Osteoblast (primary cell): ENCODE measurements around the gene CCDC86. TPM values are rescaled to one million over a fixed set of nuclear protein-coding genes. Genes with fewer than 3 reads are reported as not detected.

Source experiments
- DNase-seq: peaks from one replicate; pipeline ENCODE4 v3.0.0; 2011; ENCODE audit warnings: low spot score, mixed read lengths; ENCODE audit not compliant: insufficient read length; ENCODE audit errors: missing footprints
- H2AFZ ChIP-seq: 2 replicates; pipeline ENCODE4 v1.6.0; 2011; ENCODE audit warnings: mild to moderate bottlenecking, low read length
- H3K27ac ChIP-seq: 2 replicates; pipeline ENCODE4 v1.5.1; 2011; ENCODE audit warnings: mild to moderate bottlenecking, low read depth, low read length, moderate library complexity
- H3K27me3 ChIP-seq: 2 replicates; pipeline ENCODE4 v1.6.0; 2012; ENCODE audit warnings: mild to moderate bottlenecking, control low read depth, inconsistent platforms, low read length, moderate library complexity; ENCODE audit not compliant: insufficient read depth
- H3K36me3 ChIP-seq: 2 replicates; pipeline ENCODE4 v1.5.1; 2011; ENCODE audit warnings: mild to moderate bottlenecking, low read length, control low read depth, moderate library complexity; ENCODE audit not compliant: insufficient read depth
- H3K4me1 ChIP-seq: 2 replicates; pipeline ENCODE4 v1.5.1; 2011; ENCODE audit warnings: mild to moderate bottlenecking, low read length, control low read depth, moderate library complexity; ENCODE audit not compliant: insufficient read depth
- H3K4me2 ChIP-seq: 2 replicates; pipeline ENCODE4 v1.6.0; 2011; ENCODE audit warnings: mild to moderate bottlenecking, low read length; ENCODE audit not compliant: insufficient read depth
- H3K4me3 ChIP-seq: fragments of 200-600 bp; sonication (generic); 3 replicates; pipeline ENCODE4 v1.5.1; 2012; ENCODE audit warnings: mild to moderate bottlenecking, low read length, inconsistent platforms; ENCODE audit not compliant: insufficient read depth
- H3K79me2 ChIP-seq: 2 replicates; pipeline ENCODE4 v1.6.0; 2012; ENCODE audit warnings: mild to moderate bottlenecking, low read length, control low read depth, inconsistent platforms; ENCODE audit not compliant: insufficient read depth
- H3K9me3 ChIP-seq: 2 replicates; pipeline ENCODE4 v1.5.1; 2011; ENCODE audit warnings: low read depth, low read length, control low read depth
- H4K20me1 ChIP-seq: 2 replicates; pipeline ENCODE4 v1.6.0; 2012; ENCODE audit warnings: mild to moderate bottlenecking, low read length, control low read depth; ENCODE audit not compliant: insufficient read depth
- total RNA-seq: library from RNA; depleted of rRNA; stranded (reverse); fragments of >200 nt; gene quantifications from 2 replicates; pipeline ENCODE4 v1.2.3, GENCODE V29; 2012
- TF ChIP-seq, protein P1 (sequence below): IDR thresholded peaks from 2 replicates; pipeline ENCODE4 v1.5.1; 2011; ENCODE audit warnings: mild to moderate bottlenecking, low read depth, low read length, moderate library complexity; ENCODE audit errors: extremely low read depth

The CCDC86 gene
- total RNA-seq, 1 donor, result 6.2 TPM

DNA sequence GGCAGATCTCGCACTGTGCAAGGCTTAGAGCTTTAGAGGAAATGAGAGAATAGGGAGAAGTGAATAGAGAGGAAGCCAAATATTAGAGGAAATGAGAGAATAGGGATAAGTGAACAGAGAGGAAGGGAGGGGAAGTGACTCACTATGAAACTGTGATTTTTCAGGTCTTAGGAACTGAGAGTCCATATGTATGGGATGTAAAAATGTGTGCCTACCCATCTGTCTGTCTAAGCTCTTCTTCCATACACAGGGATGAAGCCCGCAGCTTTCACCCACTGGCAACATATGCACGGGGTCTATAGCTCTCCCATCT lies 6.4 kb upstream of the CCDC86 start:
- Histone ChIP-seq H3K27me3 (peaks cover 30% of the 10 kb centered on the region), H3K9me3 (no peaks in the 10 kb centered on the region), H3K36me3 (no peaks in the 10 kb centered on the region), H3K27ac (no peak overlapping the region), H3K4me2 (no peak overlapping the region), H4K20me1 (peaks cover 6% of the 10 kb centered on the region), H2AFZ (no peak overlapping the region), H3K4me1 (peaks cover 9% of the 10 kb centered on the region), H3K79me2 (no peaks in the 10 kb centered on the region), H3K4me3 (no peak overlapping the region)
- peak; percentile 27 for DNase-seq
- TF ChIP-seq, protein P1, sequence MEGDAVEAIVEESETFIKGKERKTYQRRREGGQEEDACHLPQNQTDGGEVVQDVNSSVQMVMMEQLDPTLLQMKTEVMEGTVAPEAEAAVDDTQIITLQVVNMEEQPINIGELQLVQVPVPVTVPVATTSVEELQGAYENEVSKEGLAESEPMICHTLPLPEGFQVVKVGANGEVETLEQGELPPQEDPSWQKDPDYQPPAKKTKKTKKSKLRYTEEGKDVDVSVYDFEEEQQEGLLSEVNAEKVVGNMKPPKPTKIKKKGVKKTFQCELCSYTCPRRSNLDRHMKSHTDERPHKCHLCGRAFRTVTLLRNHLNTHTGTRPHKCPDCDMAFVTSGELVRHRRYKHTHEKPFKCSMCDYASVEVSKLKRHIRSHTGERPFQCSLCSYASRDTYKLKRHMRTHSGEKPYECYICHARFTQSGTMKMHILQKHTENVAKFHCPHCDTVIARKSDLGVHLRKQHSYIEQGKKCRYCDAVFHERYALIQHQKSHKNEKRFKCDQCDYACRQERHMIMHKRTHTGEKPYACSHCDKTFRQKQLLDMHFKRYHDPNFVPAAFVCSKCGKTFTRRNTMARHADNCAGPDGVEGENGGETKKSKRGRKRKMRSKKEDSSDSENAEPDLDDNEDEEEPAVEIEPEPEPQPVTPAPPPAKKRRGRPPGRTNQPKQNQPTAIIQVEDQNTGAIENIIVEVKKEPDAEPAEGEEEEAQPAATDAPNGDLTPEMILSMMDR, result no peak

DNA sequence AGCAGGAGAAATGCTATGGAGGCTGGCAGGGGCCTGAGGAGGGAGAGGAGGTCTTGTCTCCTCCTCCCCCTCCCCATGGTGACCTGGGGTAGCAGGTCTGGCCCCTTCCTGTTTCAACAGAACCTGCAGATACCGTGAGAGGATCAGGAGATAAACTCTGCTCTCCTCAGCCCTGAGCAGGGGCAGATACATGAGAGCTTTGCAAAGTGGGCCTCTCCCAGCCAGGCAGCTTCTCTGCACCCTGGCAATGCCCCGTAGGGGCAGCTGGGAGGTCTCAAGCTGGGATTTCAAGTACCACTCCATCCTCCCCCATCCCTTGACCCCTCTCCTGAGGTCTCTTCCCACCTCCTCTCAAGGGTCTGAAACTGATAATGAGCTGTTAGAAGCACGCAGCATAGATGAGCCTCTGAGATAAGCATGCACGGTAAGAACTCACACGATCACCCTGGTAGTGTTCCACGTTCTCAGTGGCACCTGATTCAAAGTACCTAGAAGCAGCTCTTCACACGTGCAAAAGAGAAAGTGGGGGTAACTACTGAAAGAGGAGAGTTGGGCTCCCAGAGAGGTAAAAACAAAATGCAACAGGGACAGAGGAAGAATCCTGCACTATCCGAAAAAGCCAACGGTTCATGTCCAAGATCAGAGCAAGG lies 4.9 kb upstream of the CCDC86 start:
- H3K9me3 ChIP-seq, result no peaks in the 10 kb centered on the region
- H3K36me3 ChIP-seq, result no peaks in the 10 kb centered on the region
- H3K27me3 ChIP-seq, result peaks cover 27% of the 10 kb centered on the region
- no peak overlapping the region for H2AFZ ChIP-seq
- peaks cover 17% of the 10 kb centered on the region for H3K4me1 ChIP-seq
- TF ChIP-seq, protein P1, result no peak
- no peak overlapping the region for H3K27ac ChIP-seq
- H3K4me2 ChIP-seq, result no peak overlapping the region
- peak; percentile 15 for DNase-seq
- H3K79me2 ChIP-seq, result peaks cover under 1% of the 10 kb centered on the region
- H4K20me1 ChIP-seq, result peaks cover 6% of the 10 kb centered on the region
- no peak overlapping the region for H3K4me3 ChIP-seq

DNA sequence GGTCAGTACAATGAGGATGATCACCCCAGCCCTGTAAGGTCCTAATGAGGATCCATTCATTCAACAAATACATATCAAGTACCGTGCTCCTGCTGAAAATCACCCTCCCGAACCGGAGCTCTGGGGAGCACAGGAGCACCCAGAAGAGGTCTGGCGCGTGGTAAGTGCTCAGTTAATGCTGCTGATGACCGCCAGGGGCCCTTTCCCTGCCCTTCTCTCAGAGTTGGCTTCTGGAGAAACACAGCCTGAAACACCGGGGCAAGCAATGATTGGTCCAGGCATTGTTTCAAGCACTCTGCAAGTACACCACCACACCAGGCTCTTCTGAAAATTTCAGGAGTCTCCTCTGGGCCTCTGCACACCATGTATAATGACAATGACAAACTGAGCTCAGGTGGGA lies 3.8 kb upstream of the CCDC86 start:
- no peaks in the 10 kb centered on the region for H3K36me3 ChIP-seq
- no peaks in the 10 kb centered on the region for H3K9me3 ChIP-seq
- H2AFZ ChIP-seq, result no peak overlapping the region
- H3K27me3 ChIP-seq, result peaks cover 16% of the 10 kb centered on the region
- no peak for DNase-seq
- H3K79me2 ChIP-seq, result peaks cover 12% of the 10 kb centered on the region
- TF ChIP-seq, protein P1, result peak; percentile 25
- H4K20me1 ChIP-seq, result peaks cover 4% of the 10 kb centered on the region
- H3K4me1 ChIP-seq, result peaks cover 24% of the 10 kb centered on the region
- H3K4me2 ChIP-seq, result no peak overlapping the region
- H3K4me3 ChIP-seq, result no peak overlapping the region
- H3K27ac ChIP-seq, result no peak overlapping the region

DNA sequence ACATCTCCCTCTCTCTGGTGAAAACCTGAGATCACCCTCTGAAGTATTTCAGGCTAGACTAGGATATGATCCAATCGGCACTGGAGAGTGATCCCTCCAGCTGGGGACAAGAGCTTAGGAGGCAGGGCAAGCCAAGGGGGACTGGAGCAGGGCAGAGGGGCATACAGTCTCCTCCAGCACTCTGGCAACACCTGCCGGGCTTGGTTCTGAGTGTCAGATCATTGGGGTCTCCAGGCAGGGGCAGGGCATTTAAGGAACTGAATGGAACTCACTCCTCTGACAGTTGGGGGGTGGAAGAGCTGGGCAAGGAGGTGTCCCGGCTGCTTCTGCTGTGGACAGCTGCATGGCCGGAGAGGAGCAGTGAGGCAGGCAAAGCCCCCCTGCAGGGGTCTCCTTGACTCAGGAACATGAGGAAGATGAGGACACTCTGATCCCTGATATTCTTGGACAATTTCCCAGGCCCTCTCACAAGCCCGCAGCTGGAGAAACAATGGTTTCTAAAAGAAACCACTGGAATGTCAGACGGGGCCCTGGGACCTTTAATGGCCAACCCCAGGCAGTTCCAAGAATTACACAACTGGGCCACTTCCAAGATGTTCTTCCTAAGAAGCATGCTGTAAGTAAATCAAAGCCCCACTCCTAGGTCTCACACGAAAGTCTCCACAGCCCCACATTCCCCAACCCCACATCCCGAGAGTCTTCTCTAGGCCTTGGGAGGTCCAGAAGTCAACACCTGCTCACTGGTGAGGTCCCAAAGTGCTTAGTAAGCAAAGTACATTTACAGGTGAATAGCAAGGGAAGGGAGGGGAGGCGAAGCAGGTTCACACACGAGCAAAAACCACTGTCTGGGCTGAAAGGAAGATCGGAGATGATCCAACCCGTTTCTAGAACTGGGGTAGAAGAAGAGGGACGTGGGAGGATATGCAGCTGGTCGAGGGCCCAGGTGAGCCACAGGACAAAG lies 1.2 kb upstream of the CCDC86 start:
- Histone ChIP-seq H3K4me3 (peak overlapping the region; percentile 85), H3K4me2 (peak overlapping the region; percentile 93), H3K4me1 (peaks cover 40% of the 10 kb centered on the region), H3K9me3 (no peaks in the 10 kb centered on the region), H2AFZ (peak overlapping the region; percentile 11), H3K36me3 (no peaks in the 10 kb centered on the region), H3K27me3 (peaks cover 10% of the 10 kb centered on the region), H3K79me2 (peaks cover 37% of the 10 kb centered on the region), H3K27ac (peak overlapping the region; percentile 58), H4K20me1 (peaks cover 11% of the 10 kb centered on the region)
- DNase-seq, result peak; percentile 93
- TF ChIP-seq, protein P1, result no peak
